PFSK-1 (cell line): ENCODE results near the gene TREM1.

Experiments used
- FOXP2 ChIP-seq: optimal IDR thresholded peaks from 2 replicates; pipeline ENCODE3; 2011; ENCODE audit warnings: borderline replicate concordance, control low read depth, inconsistent platforms; ENCODE audit not compliant: insufficient read depth; ENCODE audit errors: extremely low read length, extremely low read depth
- POLR2AphosphoS5 ChIP-seq: IDR thresholded peaks from 2 replicates; pipeline ENCODE4 v1.6.1; 2012; ENCODE audit warnings: low read depth, mild to moderate bottlenecking, control low read depth, low read length, moderate library complexity
- SIN3A ChIP-seq: IDR thresholded peaks from 2 replicates; pipeline ENCODE4 v1.6.1; 2012; ENCODE audit warnings: mild to moderate bottlenecking, low read length, moderate library complexity, borderline replicate concordance; ENCODE audit not compliant: insufficient read depth
- TAF1 ChIP-seq: IDR thresholded peaks from 2 replicates; pipeline ENCODE4 v1.6.1; 2012; ENCODE audit warnings: low read length, control low read depth, borderline replicate concordance; ENCODE audit not compliant: insufficient read depth
- TF ChIP-seq, protein P1 (sequence below), 2 experiments: IDR thresholded peaks; 2 replicates each; pipeline versions ENCODE4 v1.6.1 to v1.8.0; 2011 to 2012; ENCODE audit warnings: low read depth in 2 of 2, low read length in 2 of 2, control low read depth in 1 of 2, inconsistent platforms in 1 of 2, mild to moderate bottlenecking in 1 of 2, moderate library complexity in 1 of 2; ENCODE audit not compliant: insufficient read depth in 1 of 2

Gene TREM1

DNA sequence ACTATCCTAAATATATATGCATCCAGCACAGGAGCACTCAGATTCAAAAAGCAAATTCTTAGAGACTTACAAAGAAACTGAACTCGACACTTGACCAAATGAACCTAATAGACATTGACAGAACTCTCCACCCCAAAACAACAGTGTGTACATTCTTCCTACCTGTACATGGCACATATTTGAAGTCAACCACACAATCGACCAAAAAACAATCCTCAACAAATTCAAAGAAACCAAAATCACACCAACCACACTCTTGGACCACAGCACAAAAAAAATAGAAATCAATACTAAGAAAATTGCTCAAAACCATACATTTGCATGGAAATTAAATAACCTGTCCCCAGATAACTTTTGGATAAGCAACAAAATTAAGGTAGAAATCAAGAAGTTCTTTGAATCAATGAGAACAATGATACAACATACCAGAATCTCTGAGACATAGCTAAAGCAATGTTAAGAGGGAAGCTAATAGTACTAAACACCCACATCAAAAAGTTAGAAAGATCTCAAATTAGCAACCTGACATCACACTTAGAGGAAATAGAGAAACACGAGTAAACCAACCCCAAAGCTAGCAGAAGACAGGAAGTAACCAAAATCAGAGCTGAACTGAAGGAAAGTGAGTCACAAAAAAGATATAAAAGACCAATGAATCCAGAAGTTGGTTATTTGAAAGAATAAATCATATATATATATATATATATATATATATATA, 12.5 kb upstream of the TREM1 start:
- TF ChIP-seq FOXP2, result no peak
- no peak for TF ChIP-seq POLR2AphosphoS5
- TF ChIP-seq, protein P1, sequence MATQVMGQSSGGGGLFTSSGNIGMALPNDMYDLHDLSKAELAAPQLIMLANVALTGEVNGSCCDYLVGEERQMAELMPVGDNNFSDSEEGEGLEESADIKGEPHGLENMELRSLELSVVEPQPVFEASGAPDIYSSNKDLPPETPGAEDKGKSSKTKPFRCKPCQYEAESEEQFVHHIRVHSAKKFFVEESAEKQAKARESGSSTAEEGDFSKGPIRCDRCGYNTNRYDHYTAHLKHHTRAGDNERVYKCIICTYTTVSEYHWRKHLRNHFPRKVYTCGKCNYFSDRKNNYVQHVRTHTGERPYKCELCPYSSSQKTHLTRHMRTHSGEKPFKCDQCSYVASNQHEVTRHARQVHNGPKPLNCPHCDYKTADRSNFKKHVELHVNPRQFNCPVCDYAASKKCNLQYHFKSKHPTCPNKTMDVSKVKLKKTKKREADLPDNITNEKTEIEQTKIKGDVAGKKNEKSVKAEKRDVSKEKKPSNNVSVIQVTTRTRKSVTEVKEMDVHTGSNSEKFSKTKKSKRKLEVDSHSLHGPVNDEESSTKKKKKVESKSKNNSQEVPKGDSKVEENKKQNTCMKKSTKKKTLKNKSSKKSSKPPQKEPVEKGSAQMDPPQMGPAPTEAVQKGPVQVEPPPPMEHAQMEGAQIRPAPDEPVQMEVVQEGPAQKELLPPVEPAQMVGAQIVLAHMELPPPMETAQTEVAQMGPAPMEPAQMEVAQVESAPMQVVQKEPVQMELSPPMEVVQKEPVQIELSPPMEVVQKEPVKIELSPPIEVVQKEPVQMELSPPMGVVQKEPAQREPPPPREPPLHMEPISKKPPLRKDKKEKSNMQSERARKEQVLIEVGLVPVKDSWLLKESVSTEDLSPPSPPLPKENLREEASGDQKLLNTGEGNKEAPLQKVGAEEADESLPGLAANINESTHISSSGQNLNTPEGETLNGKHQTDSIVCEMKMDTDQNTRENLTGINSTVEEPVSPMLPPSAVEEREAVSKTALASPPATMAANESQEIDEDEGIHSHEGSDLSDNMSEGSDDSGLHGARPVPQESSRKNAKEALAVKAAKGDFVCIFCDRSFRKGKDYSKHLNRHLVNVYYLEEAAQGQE (IDR thresholded peaks at IDR 0.05; ENCODE audit: insufficient read depth in 1 of 2, low read depth in 2 of 2, low read length in 2 of 2), result no peak
- no peak for TF ChIP-seq TAF1
- no peak for TF ChIP-seq SIN3A

DNA sequence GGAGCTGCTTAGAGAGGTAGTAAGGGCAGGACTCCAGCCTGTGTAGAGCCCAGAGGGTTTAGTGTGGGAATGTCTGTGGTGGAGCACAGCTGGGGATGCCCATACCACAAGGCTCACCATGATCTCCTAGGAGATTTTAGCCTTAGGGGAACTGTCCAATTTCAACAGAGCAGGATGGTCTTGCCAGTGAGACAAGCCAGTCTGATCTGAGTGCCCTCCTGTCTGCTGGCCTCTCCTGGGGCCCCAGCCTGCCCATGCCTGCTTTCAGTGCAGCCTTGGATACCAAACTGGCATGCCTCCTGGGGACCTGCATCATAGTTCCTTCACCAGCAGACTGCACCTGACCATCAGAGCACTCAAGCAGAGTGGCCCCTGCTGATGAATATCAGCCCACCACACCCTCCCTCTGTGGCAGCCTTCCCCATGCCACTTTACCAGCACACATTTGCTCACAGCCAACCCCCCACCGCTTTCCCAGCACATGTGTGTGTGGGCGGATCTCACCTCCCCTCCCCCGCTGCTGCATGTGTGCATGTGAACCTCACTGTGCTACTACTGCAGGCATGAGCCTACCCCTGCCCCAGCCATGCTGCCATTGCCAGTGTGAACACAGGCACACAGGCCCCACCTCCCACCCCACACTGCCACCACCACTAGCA, 7.9 kb upstream of the TREM1 start:
- TF ChIP-seq SIN3A (no peak), POLR2AphosphoS5 (no peak), TAF1 (no peak), FOXP2 (no peak)
- TF ChIP-seq, protein P1 (IDR thresholded peaks at IDR 0.05; ENCODE audit: insufficient read depth in 1 of 2, low read depth in 2 of 2, low read length in 2 of 2), result 0 out of 4 replicates have a peak, but pooled peaks of 1 of the 2 experiments have one; percentile 24

DNA sequence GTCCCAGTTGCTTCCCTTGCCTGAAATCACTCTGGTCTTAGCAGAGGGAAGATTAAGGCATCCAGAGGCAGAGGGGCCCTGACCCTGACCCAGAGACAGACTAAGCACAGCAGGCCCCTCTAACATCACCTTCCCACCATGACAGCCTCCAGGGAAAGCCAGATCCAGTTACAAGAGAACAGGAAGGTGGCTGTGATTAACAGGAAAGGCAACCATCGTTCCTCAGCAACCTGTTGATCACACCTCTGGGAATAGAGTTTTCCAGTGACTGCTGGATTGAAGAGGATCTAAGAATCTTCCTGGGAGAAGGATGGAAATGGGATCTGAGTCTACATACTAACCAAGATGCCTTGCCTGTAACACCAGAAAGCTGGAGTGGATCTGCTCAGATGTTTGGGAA, 5.2 kb upstream of the TREM1 start:
- TF ChIP-seq POLR2AphosphoS5, result no peak
- TF ChIP-seq, protein P1 (IDR thresholded peaks at IDR 0.05; ENCODE audit: insufficient read depth in 1 of 2, low read depth in 2 of 2, low read length in 2 of 2), result no peak
- TF ChIP-seq SIN3A, result no peak
- TF ChIP-seq FOXP2, result no peak

DNA sequence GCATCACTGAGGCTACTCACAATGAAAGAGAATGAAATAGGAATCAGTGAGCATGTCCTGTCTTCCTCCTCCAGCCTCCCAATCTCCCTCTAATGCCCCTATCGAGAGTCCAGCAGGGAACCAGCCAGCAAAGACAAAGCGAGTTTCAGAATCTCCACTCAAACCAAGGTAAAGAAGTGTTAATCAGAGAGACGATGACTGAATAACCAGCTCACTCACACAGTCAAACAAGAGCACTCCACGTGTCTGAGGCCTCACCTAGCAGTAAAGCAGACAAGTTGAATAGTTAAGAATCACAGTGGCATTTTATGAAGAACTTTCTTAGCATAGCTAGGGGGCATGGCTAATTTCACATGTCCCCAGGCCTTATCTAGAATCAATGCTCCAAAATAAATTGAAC, 3.3 kb upstream of the TREM1 start:
- TF ChIP-seq TAF1 (no peak), SIN3A (no peak), POLR2AphosphoS5 (no peak)

DNA sequence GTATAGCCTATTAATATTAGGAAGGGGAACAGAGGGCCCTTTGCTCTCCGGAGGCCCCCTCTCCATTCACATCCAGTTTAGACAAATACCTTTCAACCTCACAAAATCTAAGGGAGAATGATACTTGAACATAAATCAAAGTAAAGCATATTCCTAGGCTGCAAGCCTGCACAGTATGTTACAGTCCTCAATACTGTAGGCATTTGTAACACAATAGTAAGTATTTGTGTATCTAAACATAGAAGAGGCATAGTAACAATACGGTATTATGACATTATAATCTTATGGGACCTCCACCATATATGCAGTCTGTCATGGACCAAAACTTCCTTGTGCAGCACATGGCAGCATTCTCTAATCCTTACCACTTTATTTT, 2.3 kb upstream of the TREM1 start:
- TF ChIP-seq, protein P1 (IDR thresholded peaks at IDR 0.05; ENCODE audit: insufficient read depth in 1 of 2, low read depth in 2 of 2, low read length in 2 of 2), result no peak
- TF ChIP-seq SIN3A (no peak), POLR2AphosphoS5 (no peak), FOXP2 (no peak), TAF1 (no peak)
